Measurements from ENCODE around the gene KLF13.
A peak's percentile ranks its signal among the peaks of the same experiment; 100 is the strongest.

- TF ChIP-seq, protein P1, sequence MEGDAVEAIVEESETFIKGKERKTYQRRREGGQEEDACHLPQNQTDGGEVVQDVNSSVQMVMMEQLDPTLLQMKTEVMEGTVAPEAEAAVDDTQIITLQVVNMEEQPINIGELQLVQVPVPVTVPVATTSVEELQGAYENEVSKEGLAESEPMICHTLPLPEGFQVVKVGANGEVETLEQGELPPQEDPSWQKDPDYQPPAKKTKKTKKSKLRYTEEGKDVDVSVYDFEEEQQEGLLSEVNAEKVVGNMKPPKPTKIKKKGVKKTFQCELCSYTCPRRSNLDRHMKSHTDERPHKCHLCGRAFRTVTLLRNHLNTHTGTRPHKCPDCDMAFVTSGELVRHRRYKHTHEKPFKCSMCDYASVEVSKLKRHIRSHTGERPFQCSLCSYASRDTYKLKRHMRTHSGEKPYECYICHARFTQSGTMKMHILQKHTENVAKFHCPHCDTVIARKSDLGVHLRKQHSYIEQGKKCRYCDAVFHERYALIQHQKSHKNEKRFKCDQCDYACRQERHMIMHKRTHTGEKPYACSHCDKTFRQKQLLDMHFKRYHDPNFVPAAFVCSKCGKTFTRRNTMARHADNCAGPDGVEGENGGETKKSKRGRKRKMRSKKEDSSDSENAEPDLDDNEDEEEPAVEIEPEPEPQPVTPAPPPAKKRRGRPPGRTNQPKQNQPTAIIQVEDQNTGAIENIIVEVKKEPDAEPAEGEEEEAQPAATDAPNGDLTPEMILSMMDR (conservative IDR thresholded peaks at IDR 0.05; ENCODE audit: low read depth, low read length) = 0 out of 2 replicates have a peak, but pooled peaks have one; percentile 22
- no peak for TF ChIP-seq EZH2 (IDR thresholded peaks at IDR 0.05; ENCODE audit: borderline replicate concordance, low read depth, low read length, poor library complexity, severe bottlenecking)
Measured at GRCh38 chr15:31302778-31303725, 23.6 kb upstream of the KLF13 start.
